Measurements from ENCODE around the gene TEPSIN. TPM values are rescaled to one million over a fixed set of nuclear protein-coding genes. Genes with fewer than 3 reads are reported as not detected.

Gene TEPSIN
- total RNA-seq, 4 donors from 2014 or later: 37.9 to 82.2 (median 64.9) TPM

DNA sequence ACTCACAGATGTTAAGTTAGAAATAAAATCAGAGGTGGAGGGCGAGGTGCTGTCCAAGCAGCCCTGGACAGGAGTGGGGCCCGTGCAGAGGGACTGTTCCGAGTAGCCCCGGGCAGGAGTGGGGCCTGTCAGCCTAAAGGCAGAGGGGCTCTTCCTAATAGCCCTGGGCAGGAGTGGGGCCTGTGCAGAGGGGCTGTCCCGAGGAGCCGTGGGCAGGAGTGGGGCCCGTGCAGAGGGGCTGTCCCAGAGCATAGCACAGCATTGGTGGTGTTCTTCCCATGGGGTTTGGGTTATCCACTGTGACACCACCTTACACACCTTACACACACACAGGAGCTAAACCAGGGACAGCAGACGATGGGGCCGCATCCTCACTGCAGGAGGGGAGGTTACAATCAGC lies 26.5 kb downstream of the TEPSIN start:
- WGBS, 2 donors: 93 to 96% methylated on average over 8 to 9 of the region's 9 CpGs
- intact Hi-C loops (cut with DNase I): no loop called here
- no peak for TF ChIP-seq POLR2A (IDR thresholded peaks at IDR 0.05)
- TF ChIP-seq, protein P1, sequence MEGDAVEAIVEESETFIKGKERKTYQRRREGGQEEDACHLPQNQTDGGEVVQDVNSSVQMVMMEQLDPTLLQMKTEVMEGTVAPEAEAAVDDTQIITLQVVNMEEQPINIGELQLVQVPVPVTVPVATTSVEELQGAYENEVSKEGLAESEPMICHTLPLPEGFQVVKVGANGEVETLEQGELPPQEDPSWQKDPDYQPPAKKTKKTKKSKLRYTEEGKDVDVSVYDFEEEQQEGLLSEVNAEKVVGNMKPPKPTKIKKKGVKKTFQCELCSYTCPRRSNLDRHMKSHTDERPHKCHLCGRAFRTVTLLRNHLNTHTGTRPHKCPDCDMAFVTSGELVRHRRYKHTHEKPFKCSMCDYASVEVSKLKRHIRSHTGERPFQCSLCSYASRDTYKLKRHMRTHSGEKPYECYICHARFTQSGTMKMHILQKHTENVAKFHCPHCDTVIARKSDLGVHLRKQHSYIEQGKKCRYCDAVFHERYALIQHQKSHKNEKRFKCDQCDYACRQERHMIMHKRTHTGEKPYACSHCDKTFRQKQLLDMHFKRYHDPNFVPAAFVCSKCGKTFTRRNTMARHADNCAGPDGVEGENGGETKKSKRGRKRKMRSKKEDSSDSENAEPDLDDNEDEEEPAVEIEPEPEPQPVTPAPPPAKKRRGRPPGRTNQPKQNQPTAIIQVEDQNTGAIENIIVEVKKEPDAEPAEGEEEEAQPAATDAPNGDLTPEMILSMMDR (IDR thresholded peaks at IDR 0.05): no peak
- no peak for DNase-seq
- no peak overlapping the region for H3K4me3 ChIP-seq (replicated peaks in 1 of 3)
- no peaks in the 10 kb centered on the region for H3K4me1 ChIP-seq
- no peaks in the 10 kb centered on the region for H3K9me3 ChIP-seq
- no peaks in the 10 kb centered on the region for H3K27me3 ChIP-seq
- no peaks in the 10 kb centered on the region for H3K36me3 ChIP-seq
- no peak overlapping the region for H3K27ac ChIP-seq

DNA sequence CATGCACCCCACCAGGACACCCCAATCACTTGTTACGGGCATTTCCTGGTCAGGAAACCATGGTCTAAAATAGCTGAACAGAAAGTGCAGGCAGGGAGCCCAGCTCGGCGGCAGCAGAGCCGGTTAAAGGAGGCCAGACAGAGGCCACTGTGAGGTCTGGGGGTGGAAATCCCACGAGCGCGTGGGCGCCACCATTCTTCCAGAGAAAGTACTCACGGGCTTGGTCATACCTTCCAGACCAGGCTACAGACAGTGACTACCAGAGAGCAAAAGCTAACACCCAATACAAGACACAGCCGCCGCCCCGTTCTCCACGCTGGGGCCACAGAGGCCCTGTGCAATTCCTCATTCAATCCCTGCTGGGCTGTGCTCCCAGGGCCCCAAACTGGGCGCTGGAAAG lies 28.0 kb downstream of the TEPSIN start:
- no peak overlapping the region for H3K27ac ChIP-seq

DNA sequence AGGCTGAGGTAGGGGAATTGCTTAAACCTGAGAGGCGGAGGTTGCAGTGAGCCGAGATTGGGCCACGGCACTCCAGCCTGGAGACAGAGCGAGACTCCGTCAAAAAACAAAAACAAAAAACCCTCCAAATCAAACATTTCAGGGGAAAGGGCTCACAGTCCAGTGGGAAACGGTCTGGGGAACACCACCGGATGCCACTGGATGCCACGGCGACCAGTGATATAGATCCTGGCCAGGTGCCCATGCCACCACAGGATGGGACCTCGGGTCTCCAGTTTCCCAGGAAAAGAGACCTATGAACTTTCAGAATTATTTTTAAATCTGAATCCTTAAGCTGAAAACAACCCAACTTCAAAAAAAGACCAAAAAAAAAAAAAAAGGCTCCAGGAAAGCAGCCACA lies 28.4 kb downstream of the TEPSIN start:
- H3K36me3 ChIP-seq: no peaks in the 10 kb centered on the region
- H3K27me3 ChIP-seq: no peaks in the 10 kb centered on the region
- H3K4me3 ChIP-seq (replicated peaks in 1 of 3): no peak overlapping the region
- H3K27ac ChIP-seq: no peak overlapping the region
- DNase-seq: no peak
- H3K4me1 ChIP-seq: no peaks in the 10 kb centered on the region
- no peak for TF ChIP-seq POLR2A (IDR thresholded peaks at IDR 0.05)
- H3K9me3 ChIP-seq: no peaks in the 10 kb centered on the region
- intact Hi-C loops (cut with DNase I): no loop called here
- WGBS, 2 donors: 70 to 77% methylated on average over 10 of the region's 10 CpGs

More for the DNA sequence above, 28.0 kb downstream of the TEPSIN start:
- 75 to 76% methylated on average over 14 of the region's 14 CpGs for WGBS, 2 donors
- H3K4me1 ChIP-seq: no peaks in the 10 kb centered on the region
- intact Hi-C loops (cut with DNase I): no loop called here
- no peak for DNase-seq
- H3K9me3 ChIP-seq: no peaks in the 10 kb centered on the region
- no peaks in the 10 kb centered on the region for H3K27me3 ChIP-seq
- no peak for TF ChIP-seq POLR2A (IDR thresholded peaks at IDR 0.05)
- TF ChIP-seq, protein P1 (IDR thresholded peaks at IDR 0.05): no peak
- H3K36me3 ChIP-seq: no peaks in the 10 kb centered on the region
- no peak overlapping the region for H3K4me3 ChIP-seq (replicated peaks in 1 of 3)

DNA sequence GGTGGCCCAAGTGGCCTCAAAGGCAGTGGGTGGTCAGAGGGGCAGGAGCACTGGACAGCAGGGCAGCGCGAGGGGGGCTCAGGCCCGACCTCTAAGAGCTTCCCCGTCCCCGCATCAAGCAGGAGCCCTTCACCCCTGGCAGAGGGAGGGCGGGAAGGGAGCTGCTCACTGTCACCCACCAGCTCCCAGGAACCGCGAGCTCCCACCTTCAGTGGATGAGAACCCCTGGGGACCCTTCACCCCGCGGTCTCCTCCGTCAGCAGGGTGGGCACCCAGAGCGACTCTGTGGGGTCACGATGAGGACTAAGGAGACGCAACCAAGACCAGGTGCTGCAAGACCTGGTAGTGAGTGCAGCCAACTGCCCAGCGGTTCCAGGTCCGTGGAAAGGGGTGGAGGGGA lies 29.7 kb downstream of the TEPSIN start:
- WGBS, 2 donors: 97 to 100% methylated on average over 11 to 16 of the region's 16 CpGs
- Histone ChIP-seq H3K27ac (no peak overlapping the region), H3K4me1 (no peaks in the 10 kb centered on the region), H3K9me3 (no peaks in the 10 kb centered on the region), H3K36me3 (no peaks in the 10 kb centered on the region), H3K27me3 (no peaks in the 10 kb centered on the region), H3K4me3 (replicated peaks in 1 of 3) (no peak overlapping the region)
- no peak for DNase-seq
- TF ChIP-seq, protein P1 (IDR thresholded peaks at IDR 0.05): no peak
- TF ChIP-seq POLR2A (IDR thresholded peaks at IDR 0.05): no peak
- intact Hi-C loops (cut with DNase I): no loop called here

DNA sequence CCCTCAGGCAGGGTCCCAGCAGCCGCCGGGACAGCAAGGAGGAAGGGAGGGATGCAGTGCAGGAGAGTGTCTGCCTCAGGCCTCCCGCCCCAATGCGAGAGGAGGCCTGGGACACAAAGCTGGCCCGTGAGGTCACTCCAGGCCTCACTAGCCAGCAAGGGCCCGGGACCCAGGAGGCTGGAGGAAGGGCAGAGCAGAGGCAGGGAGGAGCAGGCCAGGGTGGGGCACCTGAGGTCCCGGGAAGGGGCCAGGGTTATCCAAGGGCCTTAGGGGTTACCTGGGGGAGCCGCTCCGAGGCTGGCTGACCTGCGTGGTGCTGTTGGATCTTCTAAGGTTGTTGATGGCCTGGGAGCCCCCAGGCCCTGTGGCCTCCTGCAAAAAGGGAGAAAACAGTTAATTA lies 30.2 kb downstream of the TEPSIN start:
- WGBS, 2 donors: 95 to 96% methylated on average over 7 to 10 of the region's 10 CpGs
- Histone ChIP-seq H3K4me3 (replicated peaks in 1 of 3) (no peak overlapping the region), H3K4me1 (no peaks in the 10 kb centered on the region), H3K9me3 (no peaks in the 10 kb centered on the region), H3K36me3 (no peaks in the 10 kb centered on the region), H3K27me3 (no peaks in the 10 kb centered on the region), H3K27ac (no peak overlapping the region)
- intact Hi-C loops (cut with DNase I): no loop called here
- TF ChIP-seq, protein P1 (IDR thresholded peaks at IDR 0.05): no peak
- no peak for TF ChIP-seq POLR2A (IDR thresholded peaks at IDR 0.05)
- DNase-seq: no peak
